ENCODE data around the gene NHLH2.

The NHLH2 gene

GRCh38 chr1:115796897-115797296, 44.0 kb downstream of the NHLH2 start:
- DNase-seq: no peak

GRCh38 chr1:115796036-115796435, 44.9 kb downstream of the NHLH2 start:
- DNase-seq: no peak

GRCh38 chr1:115794976-115795639, 45.8 kb downstream of the NHLH2 start:
- no peak for DNase-seq

GRCh38 chr1:115793162-115793561, 47.8 kb downstream of the NHLH2 start:
- no peak for DNase-seq

- DNase-seq: no peak
These were observed 49.1 kb downstream of the NHLH2 start for GRCh38 chr1:115791816-115792215.

GRCh38 chr1:115790846-115791245, 50.1 kb downstream of the NHLH2 start:
- DNase-seq: no peak

- DNase-seq: no peak
These were observed 50.6 kb downstream of the NHLH2 start for GRCh38 chr1:115790356-115790755.
